HL-60 (cell line): ENCODE data around the gene ZNF800.

Source experiments
- DNase-seq, 2 experiments: peaks; one replicate each; pipeline ENCODE4 v3.0.0-alpha.2; 2010 to 2020; ENCODE audit warnings: low read depth in 1 of 2, low spot score in 1 of 2
- H3K27ac ChIP-seq: fragments of 250-450 bp; sonication (Bioruptor Pico); replicated peaks from 2 replicates; pipeline ENCODE4 v1.5.1; 2020; ENCODE audit warnings: mild to moderate bottlenecking, moderate library complexity
- H3K27me3 ChIP-seq: fragments of 250-450 bp; sonication (Bioruptor Pico); 2 replicates; pipeline ENCODE4 v1.5.1; 2021; ENCODE audit warnings: mild to moderate bottlenecking, moderate library complexity; ENCODE audit not compliant: insufficient read depth, poor library complexity, severe bottlenecking
- H3K4me3 ChIP-seq: replicated peaks from 2 replicates; pipeline ENCODE4 v1.5.1; 2011; ENCODE audit warnings: mild to moderate bottlenecking, control low read depth, low read length; ENCODE audit not compliant: insufficient read depth
- GABPA ChIP-seq: IDR thresholded peaks from 2 replicates; pipeline ENCODE4 v1.6.1; 2012; ENCODE audit warnings: low read depth
- POLR2AphosphoS5 ChIP-seq: IDR thresholded peaks from 2 replicates; pipeline ENCODE4 v1.6.1; 2012; ENCODE audit warnings: low read depth
- SPI1 ChIP-seq: IDR thresholded peaks from 2 replicates; pipeline ENCODE4 v1.6.1; 2012; ENCODE audit warnings: low read depth, mild to moderate bottlenecking, borderline replicate concordance
- TF ChIP-seq, protein P1 (sequence below): IDR thresholded peaks from 2 replicates; pipeline ENCODE4 v1.6.1; 2012; ENCODE audit warnings: low read depth; ENCODE audit not compliant: insufficient replicate concordance
- TF ChIP-seq, protein P2 (sequence below): IDR thresholded peaks from one replicate; pipeline ENCODE4 v1.5.1; 2011; ENCODE audit warnings: low read length, control low read depth, inconsistent platforms; ENCODE audit not compliant: insufficient read depth

Gene ZNF800

DNA sequence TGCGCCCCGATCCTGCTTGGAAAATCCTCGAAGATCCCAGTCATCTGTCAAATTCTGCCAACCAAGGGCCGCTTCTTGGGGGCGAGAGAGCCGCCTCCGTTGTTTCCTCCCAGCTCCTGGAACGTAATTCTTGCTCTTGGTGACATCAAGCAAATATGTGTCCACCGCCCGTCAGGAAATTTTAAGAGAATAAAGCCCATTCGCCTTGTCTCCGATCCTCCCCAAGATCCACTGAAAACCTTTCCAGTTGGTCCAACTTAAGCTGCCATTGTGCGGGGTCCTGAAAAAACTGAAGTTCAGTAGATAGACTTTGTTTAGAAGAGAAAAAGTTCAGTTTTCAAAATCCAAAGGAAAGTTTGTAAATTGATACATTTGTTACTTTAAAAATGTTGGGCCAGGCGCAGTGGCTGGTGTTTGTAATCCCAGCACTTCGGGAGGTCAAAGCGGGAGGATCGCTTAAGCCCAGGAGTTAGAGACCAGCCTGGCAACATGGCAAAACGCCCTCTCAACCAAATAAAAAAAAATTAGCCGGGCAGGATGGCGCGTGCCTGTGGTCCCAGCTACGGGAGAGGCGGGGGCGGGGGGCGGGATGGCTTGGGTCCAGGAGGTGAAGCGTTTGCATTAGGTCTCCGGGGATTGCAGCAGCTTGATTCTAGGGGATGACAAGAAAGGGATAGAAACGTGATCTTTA lies 1.0 kb upstream of the ZNF800 start:
- no peak for DNase-seq
- Histone ChIP-seq H3K27me3 (no peaks in the 10 kb centered on the region), H3K27ac (peak overlapping the region; percentile 98), H3K4me3 (peak overlapping the region; percentile 76)
- TF ChIP-seq POLR2AphosphoS5, result no peak
- no peak for TF ChIP-seq SPI1
- no peak for TF ChIP-seq GABPA
- TF ChIP-seq, protein P1, sequence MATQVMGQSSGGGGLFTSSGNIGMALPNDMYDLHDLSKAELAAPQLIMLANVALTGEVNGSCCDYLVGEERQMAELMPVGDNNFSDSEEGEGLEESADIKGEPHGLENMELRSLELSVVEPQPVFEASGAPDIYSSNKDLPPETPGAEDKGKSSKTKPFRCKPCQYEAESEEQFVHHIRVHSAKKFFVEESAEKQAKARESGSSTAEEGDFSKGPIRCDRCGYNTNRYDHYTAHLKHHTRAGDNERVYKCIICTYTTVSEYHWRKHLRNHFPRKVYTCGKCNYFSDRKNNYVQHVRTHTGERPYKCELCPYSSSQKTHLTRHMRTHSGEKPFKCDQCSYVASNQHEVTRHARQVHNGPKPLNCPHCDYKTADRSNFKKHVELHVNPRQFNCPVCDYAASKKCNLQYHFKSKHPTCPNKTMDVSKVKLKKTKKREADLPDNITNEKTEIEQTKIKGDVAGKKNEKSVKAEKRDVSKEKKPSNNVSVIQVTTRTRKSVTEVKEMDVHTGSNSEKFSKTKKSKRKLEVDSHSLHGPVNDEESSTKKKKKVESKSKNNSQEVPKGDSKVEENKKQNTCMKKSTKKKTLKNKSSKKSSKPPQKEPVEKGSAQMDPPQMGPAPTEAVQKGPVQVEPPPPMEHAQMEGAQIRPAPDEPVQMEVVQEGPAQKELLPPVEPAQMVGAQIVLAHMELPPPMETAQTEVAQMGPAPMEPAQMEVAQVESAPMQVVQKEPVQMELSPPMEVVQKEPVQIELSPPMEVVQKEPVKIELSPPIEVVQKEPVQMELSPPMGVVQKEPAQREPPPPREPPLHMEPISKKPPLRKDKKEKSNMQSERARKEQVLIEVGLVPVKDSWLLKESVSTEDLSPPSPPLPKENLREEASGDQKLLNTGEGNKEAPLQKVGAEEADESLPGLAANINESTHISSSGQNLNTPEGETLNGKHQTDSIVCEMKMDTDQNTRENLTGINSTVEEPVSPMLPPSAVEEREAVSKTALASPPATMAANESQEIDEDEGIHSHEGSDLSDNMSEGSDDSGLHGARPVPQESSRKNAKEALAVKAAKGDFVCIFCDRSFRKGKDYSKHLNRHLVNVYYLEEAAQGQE, result no peak
- TF ChIP-seq, protein P2, sequence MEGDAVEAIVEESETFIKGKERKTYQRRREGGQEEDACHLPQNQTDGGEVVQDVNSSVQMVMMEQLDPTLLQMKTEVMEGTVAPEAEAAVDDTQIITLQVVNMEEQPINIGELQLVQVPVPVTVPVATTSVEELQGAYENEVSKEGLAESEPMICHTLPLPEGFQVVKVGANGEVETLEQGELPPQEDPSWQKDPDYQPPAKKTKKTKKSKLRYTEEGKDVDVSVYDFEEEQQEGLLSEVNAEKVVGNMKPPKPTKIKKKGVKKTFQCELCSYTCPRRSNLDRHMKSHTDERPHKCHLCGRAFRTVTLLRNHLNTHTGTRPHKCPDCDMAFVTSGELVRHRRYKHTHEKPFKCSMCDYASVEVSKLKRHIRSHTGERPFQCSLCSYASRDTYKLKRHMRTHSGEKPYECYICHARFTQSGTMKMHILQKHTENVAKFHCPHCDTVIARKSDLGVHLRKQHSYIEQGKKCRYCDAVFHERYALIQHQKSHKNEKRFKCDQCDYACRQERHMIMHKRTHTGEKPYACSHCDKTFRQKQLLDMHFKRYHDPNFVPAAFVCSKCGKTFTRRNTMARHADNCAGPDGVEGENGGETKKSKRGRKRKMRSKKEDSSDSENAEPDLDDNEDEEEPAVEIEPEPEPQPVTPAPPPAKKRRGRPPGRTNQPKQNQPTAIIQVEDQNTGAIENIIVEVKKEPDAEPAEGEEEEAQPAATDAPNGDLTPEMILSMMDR, result no peak

DNA sequence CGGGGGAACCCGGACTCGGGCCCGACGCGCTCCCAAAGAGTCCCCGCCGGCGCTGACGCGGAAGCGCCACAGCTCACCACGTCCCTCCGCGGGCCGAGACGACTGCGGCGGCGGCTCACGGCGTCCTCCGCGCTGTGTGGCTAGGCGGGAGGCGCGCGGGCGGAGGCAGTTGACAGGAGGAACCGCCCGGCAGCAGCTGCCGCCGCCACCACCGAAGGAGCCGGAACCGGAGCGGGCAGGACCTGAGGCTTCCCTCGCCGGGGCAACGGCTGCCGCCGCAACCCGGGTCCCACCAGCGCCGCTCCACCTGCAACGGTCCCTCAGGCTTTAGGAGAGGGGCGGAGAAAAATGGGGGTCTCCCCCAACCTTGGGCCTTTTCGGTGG lies 334 bp downstream of the ZNF800 start:
- Histone ChIP-seq H3K27ac (peak overlapping the region; percentile 98), H3K27me3 (no peaks in the 10 kb centered on the region), H3K4me3 (peak overlapping the region; percentile 76)
- peak; percentile 52 to 67 for DNase-seq
- peak; percentile 39; the same call in 1 of the 2 replicates for TF ChIP-seq POLR2AphosphoS5
- TF ChIP-seq, protein P2, result no peak

DNA sequence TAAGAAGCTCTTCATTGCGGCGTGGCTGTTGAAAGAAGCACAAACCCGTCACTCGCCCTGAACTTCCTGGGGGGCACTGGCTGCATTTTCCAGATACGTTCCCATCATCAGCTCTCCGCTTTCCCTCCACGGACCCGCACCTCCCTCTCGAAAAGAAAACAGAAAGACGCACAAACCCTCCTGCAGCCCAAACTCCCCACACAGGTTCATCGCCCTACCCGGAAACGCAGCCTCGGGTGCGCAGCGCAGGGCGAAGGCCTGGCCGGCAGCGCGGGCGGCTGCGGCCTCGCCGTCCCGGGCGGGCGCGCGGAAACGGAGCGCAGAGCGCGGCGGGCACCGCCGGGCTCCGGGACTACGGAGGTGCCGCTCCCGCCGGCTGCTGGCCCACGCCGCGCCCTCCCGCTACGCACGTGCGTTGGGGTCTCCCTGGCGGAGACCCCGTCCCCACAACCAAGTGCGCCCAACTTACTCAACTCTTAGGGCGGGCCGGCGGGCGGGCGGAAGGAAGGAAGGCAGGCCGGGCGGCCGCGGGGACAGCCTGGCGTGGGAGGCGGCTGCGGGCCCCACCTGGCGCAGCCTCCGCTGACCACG lies 822 bp downstream of the ZNF800 start:
- Histone ChIP-seq H3K27me3 (no peaks in the 10 kb centered on the region), H3K27ac (peak overlapping the region; percentile 98), H3K4me3 (peak overlapping the region; percentile 76)
- TF ChIP-seq POLR2AphosphoS5, result no peak; the same call in 1 of the 2 replicates
- TF ChIP-seq, protein P1, result no peak
- peak in 1 of 2 experiments; percentile 50 for DNase-seq

DNA sequence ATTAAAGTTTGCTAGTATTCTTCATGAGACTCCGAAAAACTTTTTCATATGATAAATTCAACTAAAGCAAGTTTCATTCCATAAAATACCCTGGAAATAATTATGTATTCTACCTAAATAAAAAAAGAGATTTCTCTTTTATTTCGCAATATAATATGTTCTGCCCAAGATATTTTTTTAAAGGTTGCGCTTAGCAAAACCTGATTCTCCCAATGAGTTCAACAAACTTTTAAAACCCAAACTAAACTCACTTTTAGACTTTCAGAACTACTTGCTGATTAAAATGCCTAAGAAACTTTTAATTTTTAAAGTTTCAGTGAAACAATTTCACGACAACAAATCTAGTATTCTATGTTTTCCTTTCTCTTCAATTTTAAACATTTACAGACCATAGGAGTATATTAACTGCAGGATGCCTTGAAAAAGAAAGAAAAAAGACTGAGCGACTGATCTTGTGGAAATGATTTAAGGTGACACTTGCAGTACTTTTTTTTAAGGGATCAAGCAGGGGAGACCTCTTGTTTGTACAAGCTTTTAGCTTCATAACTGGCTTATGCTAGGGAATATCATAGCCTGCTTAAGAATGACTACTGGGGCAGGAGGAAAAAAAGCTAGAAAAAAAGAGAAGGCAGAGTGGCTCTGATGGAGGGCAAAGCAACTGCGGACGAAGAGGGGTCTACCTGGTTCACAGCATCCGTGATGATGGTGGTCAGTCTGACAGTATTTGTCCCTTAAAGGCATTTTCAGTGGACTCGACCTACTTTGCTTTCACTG lies 1.5 kb downstream of the ZNF800 start:
- H3K27me3 ChIP-seq, result no peaks in the 10 kb centered on the region
- TF ChIP-seq POLR2AphosphoS5 (no peak), SPI1 (no peak), GABPA (no peak)
- TF ChIP-seq, protein P2, result no peak
- TF ChIP-seq, protein P1, result no peak
- DNase-seq, result no peak
- H3K27ac ChIP-seq, result peak overlapping the region; percentile 98
- H3K4me3 ChIP-seq, result peak overlapping the region; percentile 76
